Stimulated activated CD8-positive, alpha-beta memory T cell treated with anti-CD3 and anti-CD28 coated beads, Interleukin-15, amount 100 ng/mL, for 48 hours (primary cell): ENCODE measurements around the gene YTHDC1.
"Not testable (repeated sequence)": the region's sequence is repeated elsewhere in the genome, so short reads cannot be mapped to it uniquely, and the experiment has no call there.

Experiments
- DNase-seq, 2 donors: peaks; one replicate each; pipeline ENCODE4 v3.0.0-alpha.2; 2020; ENCODE audit warnings: low read depth in 2 of 2

YTHDC1 gene

GRCh38 chr4:68349649-68350360 is at the start of gene YTHDC1:
YTHDC1 (minus strand) TSS chr4:68350090; CDS start chr4:68349753, 337 bp downstream.
- peak; percentile 89 to 91 for DNase-seq

GRCh38 chr4:68399306-68399705 is 49.4 kb upstream of the YTHDC1 start:
- no peak for DNase-seq

GRCh38 chr4:68396756-68397155 is 46.9 kb upstream of the YTHDC1 start:
- no peak for DNase-seq

- DNase-seq, result no peak
Measured at GRCh38 chr4:68391436-68391835, 41.5 kb upstream of the YTHDC1 start.

- DNase-seq, result no peak
Measured at GRCh38 chr4:68390205-68390935, 40.5 kb upstream of the YTHDC1 start.

GRCh38 chr4:68389386-68389913 is 39.6 kb upstream of the YTHDC1 start:
- DNase-seq, result not testable (repeated sequence)

GRCh38 chr4:68388347-68388865 is 38.5 kb upstream of the YTHDC1 start:
- no peak for DNase-seq

GRCh38 chr4:68385267-68385666 is 35.4 kb upstream of the YTHDC1 start:
- no peak for DNase-seq

GRCh38 chr4:68383115-68383514 is 33.2 kb upstream of the YTHDC1 start:
- no peak for DNase-seq

- no peak for DNase-seq
Measured at GRCh38 chr4:68378226-68378625, 28.3 kb upstream of the YTHDC1 start.

GRCh38 chr4:68375667-68376559 is 26.0 kb upstream of the YTHDC1 start:
- DNase-seq, result peak in 1 of 2 donors; percentile 2

- DNase-seq, result peak; percentile 42 to 48
Measured at GRCh38 chr4:68373513-68373912, 23.6 kb upstream of the YTHDC1 start.

GRCh38 chr4:68372588-68372987 is 22.7 kb upstream of the YTHDC1 start:
- DNase-seq, result no peak

GRCh38 chr4:68369142-68369805 is 19.4 kb upstream of the YTHDC1 start:
- no peak for DNase-seq

- no peak for DNase-seq
Measured at GRCh38 chr4:68368691-68369131, 18.8 kb upstream of the YTHDC1 start.

GRCh38 chr4:68367835-68368234 is 17.9 kb upstream of the YTHDC1 start:
- DNase-seq, result no peak

- DNase-seq, result no peak
Measured at GRCh38 chr4:68366600-68366999, 16.7 kb upstream of the YTHDC1 start.

- DNase-seq, result no peak
Measured at GRCh38 chr4:68365068-68365467, 15.2 kb upstream of the YTHDC1 start.

- DNase-seq, result no peak
Measured at GRCh38 chr4:68361146-68361589, 11.3 kb upstream of the YTHDC1 start.

GRCh38 chr4:68360231-68360968 is 10.5 kb upstream of the YTHDC1 start:
- DNase-seq, result no peak
